CD4-positive, alpha-beta T cell treated with Interleukin-17A for 4 hours (primary cell): ENCODE results near the gene CAMKK2.
A peak's percentile ranks its signal among the peaks of the same experiment; 100 is the strongest.
"Not testable (repeated sequence)": the region's sequence is repeated elsewhere in the genome, so short reads cannot be mapped to it uniquely, and the experiment has no call there.

Source experiments
- DNase-seq: peaks from one replicate; pipeline ENCODE4 v3.0.0-alpha.2; 2020; ENCODE audit warnings: mixed read lengths

CAMKK2 gene

GRCh38 chr12:121297435-121297991 lies 1.0 kb upstream of the CAMKK2 start:
- peak; percentile 28 for DNase-seq

GRCh38 chr12:121295746-121296617 lies 527 bp downstream of the CAMKK2 start:
- no peak for DNase-seq

GRCh38 chr12:121295116-121295745 lies 1.3 kb downstream of the CAMKK2 start:
- DNase-seq, result peak; percentile 6

- DNase-seq, result no peak
These were observed 2.2 kb downstream of the CAMKK2 start for GRCh38 chr12:121294151-121294889.

GRCh38 chr12:121293603-121294002 lies 2.9 kb downstream of the CAMKK2 start:
- no peak for DNase-seq

- no peak for DNase-seq
These were observed 6.1 kb downstream of the CAMKK2 start for GRCh38 chr12:121290410-121290809.

GRCh38 chr12:121289962-121290361 lies 6.5 kb downstream of the CAMKK2 start:
- DNase-seq, result no peak

GRCh38 chr12:121288986-121289385 lies 7.5 kb downstream of the CAMKK2 start:
- DNase-seq, result no peak

- no peak for DNase-seq
These were observed 8.2 kb downstream of the CAMKK2 start for GRCh38 chr12:121288158-121288845.

GRCh38 chr12:121287267-121287954 lies 9.1 kb downstream of the CAMKK2 start:
- DNase-seq, result no peak

GRCh38 chr12:121285856-121286255 lies 10.7 kb downstream of the CAMKK2 start:
- DNase-seq, result no peak

- no peak for DNase-seq
These were observed 11.7 kb downstream of the CAMKK2 start for GRCh38 chr12:121284551-121285390.

GRCh38 chr12:121283841-121284240 lies 12.7 kb downstream of the CAMKK2 start:
- DNase-seq, result no peak

GRCh38 chr12:121283388-121283787 lies 13.1 kb downstream of the CAMKK2 start:
- no peak for DNase-seq

GRCh38 chr12:121282910-121283309 lies 13.6 kb downstream of the CAMKK2 start:
- not testable (repeated sequence) for DNase-seq

GRCh38 chr12:121282072-121282742 lies 14.3 kb downstream of the CAMKK2 start:
- no peak for DNase-seq

GRCh38 chr12:121281116-121281515 lies 15.4 kb downstream of the CAMKK2 start:
- not testable (repeated sequence) for DNase-seq

GRCh38 chr12:121280531-121280930 lies 16.0 kb downstream of the CAMKK2 start:
- DNase-seq, result not testable (repeated sequence)

GRCh38 chr12:121279507-121279915 lies 17.0 kb downstream of the CAMKK2 start:
- DNase-seq, result no peak

GRCh38 chr12:121279071-121279375 lies 17.5 kb downstream of the CAMKK2 start:
- DNase-seq, result no peak
